Tibial nerve (tissue), 4 donors: Measurements from ENCODE around the gene NEO1.

ENCODE experiments used
- CTCF ChIP-seq, 5 experiments: fragments of 200-600 bp in 3 of 5; fragments of 450-650 bp in 2 of 5; sonication (generic) in 3 of 5; IDR thresholded peaks; one replicate each; pipeline ENCODE4 v1.5.1; 2016 to 2019; ENCODE audit warnings: antibody characterized with exemption in 5 of 5, mild to moderate bottlenecking in 3 of 5, moderate library complexity in 2 of 5
- EP300 ChIP-seq, 2 donors: sonication (generic); formaldehyde crosslinking; IDR thresholded peaks; one replicate each; pipeline ENCODE4 v1.6.1; 2017; ENCODE audit warnings: antibody characterized with exemption in 2 of 2, mild to moderate bottlenecking in 1 of 2

- TF ChIP-seq CTCF (IDR thresholded peaks at IDR 0.05) (peak in 1 of 5 experiments; percentile 7), EP300 (IDR thresholded peaks at IDR 0.05) (peak in 1 of 2 donors; percentile 62)
Observed at GRCh38 chr15:73051807-73052652, at the start of gene NEO1.
